H1 (cell line): ENCODE data around the gene SEPTIN5. TPM values are rescaled to one million over a fixed set of nuclear protein-coding genes. Genes with fewer than 3 reads are reported as not detected.
A peak's percentile ranks its signal among the peaks of the same experiment; 100 is the strongest.

Experiments
- CTCF ChIA-PET: fragments of 300-600 bp; sonication (Branson Sonifier 250); formaldehyde crosslinking; loops from one replicate; lab custom pipeline; 2021; ENCODE audit not compliant: partially characterized antibody; lab: Charles Lee
- POLR2A ChIA-PET: fragments of 300-600 bp; sonication (Branson Sonifier 250); formaldehyde crosslinking; loops from one replicate; lab custom pipeline; 2021; ENCODE audit warnings: inconsistent platforms; ENCODE audit not compliant: partially characterized antibody; lab: Charles Lee
- DNase-seq, 2 experiments: peaks; one replicate each; pipeline versions ENCODE4 v3.0.0 to v3.0.0-alpha.2; 2010 to 2022; ENCODE audit warnings: low spot score in 2 of 2, low read depth in 1 of 2, mixed read lengths in 1 of 2
- FAIRE-seq: peaks from 2 replicates; lab custom pipeline; 2011; peaks lifted over from hg19 to GRCh38; lab: Jason Lieb, UNC
- H2AFZ ChIP-seq: 2 replicates; pipeline ENCODE4 v1.8.1; 2012; ENCODE audit warnings: low read length, inconsistent platforms
- H2AK5ac ChIP-seq: 2 replicates; pipeline ENCODE4 v1.6.1; 2013; ENCODE audit warnings: low read depth, low read length
- H2BK120ac ChIP-seq: replicated peaks from 2 replicates; pipeline ENCODE3; 2013; ENCODE audit warnings: low read depth, low read length, inconsistent platforms
- H2BK12ac ChIP-seq: 2 replicates; pipeline ENCODE4 v1.6.1; 2013; ENCODE audit warnings: low read depth, low read length
- H2BK15ac ChIP-seq: 2 replicates; pipeline ENCODE4 v1.6.1; 2013; ENCODE audit warnings: low read length
- H2BK20ac ChIP-seq: 2 replicates; pipeline ENCODE4 v1.6.1; 2013; ENCODE audit warnings: low read length
- H2BK5ac ChIP-seq: 2 replicates; pipeline ENCODE4 v1.6.1; 2013; ENCODE audit warnings: low read depth, low read length
- H3K14ac ChIP-seq: 2 replicates; pipeline ENCODE4 v1.6.1; 2013; ENCODE audit warnings: inconsistent platforms; ENCODE audit not compliant: insufficient read length
- H3K18ac ChIP-seq: 2 replicates; pipeline ENCODE4 v1.6.1; 2013; ENCODE audit warnings: low read length; ENCODE audit errors: extremely low read depth
- H3K23ac ChIP-seq: 2 replicates; pipeline ENCODE4 v1.6.1; 2013; ENCODE audit warnings: inconsistent platforms; ENCODE audit not compliant: insufficient read length
- H3K23me2 ChIP-seq: 2 replicates; pipeline ENCODE4 v1.6.1; 2013; ENCODE audit warnings: low read depth, low read length
- H3K27ac ChIP-seq: 2 replicates; pipeline ENCODE4 v1.6.1; 2011; ENCODE audit warnings: low read depth, low read length, inconsistent platforms
- H3K27me3 ChIP-seq, 4 experiments: replicated peaks in 1 of 4; 1 replicate in 1 of 4; 2 replicates in 3 of 4; pipeline versions ENCODE4 v1.6.1 to v1.8.1; 2011 to 2013; ENCODE audit warnings: low read length in 3 of 4, mild to moderate bottlenecking in 3 of 4, inconsistent platforms in 2 of 4, mixed read lengths in 2 of 4, moderate library complexity in 1 of 4; ENCODE audit not compliant: control insufficient read depth in 3 of 4, insufficient read depth in 3 of 4; ENCODE audit errors: extremely low read depth in 1 of 4
- H3K36me3 ChIP-seq, 4 experiments: 2 replicates each; pipeline versions ENCODE4 v1.6.1 to v1.8.1; 2011 to 2013; ENCODE audit warnings: mild to moderate bottlenecking in 4 of 4, low read length in 3 of 4, moderate library complexity in 2 of 4, control low read depth in 1 of 4, inconsistent platforms in 1 of 4; ENCODE audit not compliant: insufficient read depth in 4 of 4, control insufficient read depth in 2 of 4
- H3K4ac ChIP-seq: replicated peaks from 2 replicates; pipeline ENCODE3; 2013; ENCODE audit warnings: low read length, low read depth, mixed read lengths, inconsistent platforms; ENCODE audit not compliant: insufficient read length
- H3K4me1 ChIP-seq, 4 experiments: replicated peaks in 1 of 4; 1 replicate in 1 of 4; 2 replicates in 3 of 4; pipeline versions ENCODE4 v1.6.1 to v1.8.1; 2011 to 2013; ENCODE audit warnings: low read length in 3 of 4, inconsistent platforms in 2 of 4, mixed read lengths in 1 of 4; ENCODE audit not compliant: insufficient read depth in 4 of 4, control insufficient read depth in 3 of 4
- H3K4me2 ChIP-seq, 2 experiments: 2 replicates each; pipeline versions ENCODE4 v1.6.1 to v1.8.1; 2011 to 2013; ENCODE audit warnings: low read depth in 2 of 2, low read length in 2 of 2, control low read depth in 1 of 2, inconsistent platforms in 1 of 2, mild to moderate bottlenecking in 1 of 2; ENCODE audit not compliant: insufficient read depth in 1 of 2
- H3K4me3 ChIP-seq, 4 experiments: fragments of 200-600, 300-600 bp in 1 of 4; sonication (generic), shearing (Covaris generic), sonication (Bioruptor Twin) in 1 of 4; 2 replicates each; pipeline versions ENCODE4 v1.5.1 to v1.8.1; 2011 to 2016; ENCODE audit warnings: low read length in 4 of 4, low read depth in 3 of 4, control low read depth in 2 of 4, inconsistent platforms in 2 of 4, mild to moderate bottlenecking in 2 of 4, mixed read lengths in 1 of 4, moderate library complexity in 1 of 4; ENCODE audit not compliant: insufficient read depth in 2 of 4; ENCODE audit errors: extremely low read depth in 1 of 4
- H3K56ac ChIP-seq: replicated peaks from 2 replicates; pipeline ENCODE3; 2013; ENCODE audit warnings: low read depth, mild to moderate bottlenecking, mixed read lengths, low read length, inconsistent platforms; ENCODE audit not compliant: insufficient read length
- H3K79me1 ChIP-seq: 2 replicates; pipeline ENCODE4 v1.6.1; 2013; ENCODE audit warnings: low read depth, low read length, control low read depth
- H3K79me2 ChIP-seq, 2 experiments: 2 replicates each; pipeline versions ENCODE4 v1.6.1 to v1.8.1; 2012 to 2013; ENCODE audit warnings: low read length in 2 of 2, mild to moderate bottlenecking in 2 of 2, inconsistent platforms in 1 of 2; ENCODE audit not compliant: insufficient read depth in 2 of 2, control insufficient read depth in 1 of 2
- H3K9ac ChIP-seq, 4 experiments: replicated peaks in 1 of 4; 1 replicate in 1 of 4; 2 replicates in 3 of 4; pipeline versions ENCODE4 v1.6.1 to v1.8.1; 2011 to 2013; ENCODE audit warnings: low read depth in 3 of 4, low read length in 3 of 4, control low read depth in 2 of 4, mild to moderate bottlenecking in 2 of 4, moderate library complexity in 2 of 4, inconsistent platforms in 1 of 4; ENCODE audit errors: extremely low read depth in 1 of 4
- H3K9me3 ChIP-seq, 2 experiments: 2 replicates each; pipeline versions ENCODE4 v1.6.1 to v1.8.1; 2012 to 2013; ENCODE audit warnings: mild to moderate bottlenecking in 2 of 2, moderate library complexity in 2 of 2, control low read depth in 1 of 2, inconsistent platforms in 1 of 2, low read depth in 1 of 2, low read length in 1 of 2, mixed read lengths in 1 of 2; ENCODE audit not compliant: insufficient read depth in 2 of 2
- H4K20me1 ChIP-seq, 2 experiments: replicated peaks in 1 of 2; 2 replicates each; pipeline versions ENCODE3 to v1.8.1; 2011 to 2013; ENCODE audit warnings: inconsistent platforms in 2 of 2, low read length in 2 of 2, mild to moderate bottlenecking in 1 of 2; ENCODE audit not compliant: insufficient read depth in 2 of 2, control insufficient read depth in 1 of 2
- H4K5ac ChIP-seq: 2 replicates; pipeline ENCODE4 v1.6.1; 2013; ENCODE audit warnings: low read length, low read depth, mixed read lengths, inconsistent platforms; ENCODE audit not compliant: insufficient read length
- H4K8ac ChIP-seq: 2 replicates; pipeline ENCODE4 v1.8.0; 2013; ENCODE audit warnings: mild to moderate bottlenecking, moderate library complexity, low read length, inconsistent platforms; ENCODE audit not compliant: insufficient read depth; ENCODE audit errors: extremely low read depth
- H4K91ac ChIP-seq: replicated peaks from 2 replicates; pipeline ENCODE3; 2013; ENCODE audit warnings: low read length, mixed read lengths, inconsistent platforms; ENCODE audit not compliant: insufficient read length
- CBX5 ChIP-seq: fragments of 300-800, 300-1000 bp; sonication (generic); IDR thresholded peaks from 2 replicates; pipeline ENCODE4 v1.7.1; 2016; ENCODE audit warnings: antibody characterized with exemption, low read length, low read depth
- CBX8 ChIP-seq: fragments of 300-800, 300-1000 bp; sonication (generic); IDR thresholded peaks from 2 replicates; pipeline ENCODE4 v1.7.1; 2016; ENCODE audit warnings: low read depth, low read length, borderline replicate concordance
- CHD1 ChIP-seq: IDR thresholded peaks from 2 replicates; pipeline ENCODE4 v1.6.1; 2012; ENCODE audit warnings: low read depth, low read length, improper control_type of control experiment
- MAFK ChIP-seq: IDR thresholded peaks from 2 replicates; pipeline ENCODE4 v1.6.1; 2012; ENCODE audit warnings: low read depth, mild to moderate bottlenecking, improper control_type of control experiment, low read length
- MAX ChIP-seq: IDR thresholded peaks from 2 replicates; pipeline ENCODE4 v1.6.1; 2012; ENCODE audit warnings: inconsistent platforms
- SAP30 ChIP-seq: fragments of 300-600 bp; sonication (generic); IDR thresholded peaks from 2 replicates; pipeline ENCODE4 v1.7.1; 2012; ENCODE audit warnings: low read length, moderate library complexity, mild to moderate bottlenecking, inconsistent platforms; ENCODE audit not compliant: insufficient read depth, insufficient replicate concordance
- SIN3A ChIP-seq, 2 experiments: IDR thresholded peaks in 1 of 2; conservative IDR thresholded peaks in 1 of 2; 2 replicates each; pipeline ENCODE4 v1.6.1; 2011 to 2012; ENCODE audit warnings: low read length in 2 of 2, improper control_type of control experiment in 1 of 2, low read depth in 1 of 2, mild to moderate bottlenecking in 1 of 2
- SIX5 ChIP-seq: IDR thresholded peaks from 2 replicates; pipeline ENCODE4 v1.6.1; 2011; ENCODE audit warnings: mild to moderate bottlenecking, low read depth, low read length
- SP1 ChIP-seq: IDR thresholded peaks from 2 replicates; pipeline ENCODE4 v1.6.1; 2011; ENCODE audit warnings: low read depth, low read length
- SUZ12 ChIP-seq: fragments of 200-600 bp; sonication (generic); IDR thresholded peaks from 2 replicates; pipeline ENCODE4 v1.6.1; 2012; ENCODE audit warnings: mild to moderate bottlenecking, inconsistent platforms, low read length, moderate library complexity, mixed read lengths
- TEAD4 ChIP-seq: IDR thresholded peaks from 2 replicates; pipeline ENCODE4 v1.6.1; 2012; ENCODE audit warnings: low read depth, low read length, inconsistent platforms, mixed read lengths
- YY1 ChIP-seq: IDR thresholded peaks from 2 replicates; pipeline ENCODE4 v1.6.1; 2011; ENCODE audit warnings: low read depth, mild to moderate bottlenecking, low read length
- WGBS, 2 experiments: shearing (Covaris generic) in 1 of 2; methylation state at CpG; one replicate each; pipeline versions ENCODE4 v1.1.6 to v1.1.7; 2013 to 2015; ENCODE audit warnings: low lambda C conversion rate in 2 of 2, mixed read lengths in 2 of 2, inconsistent platforms in 1 of 2, low coverage in 1 of 2, missing lambda C conversion rate in 1 of 2; ENCODE audit not compliant: insufficient replicate concordance in 2 of 2, insufficient coverage in 1 of 2, insufficient read length in 1 of 2; ENCODE audit errors: extremely low coverage in 1 of 2, missing lambda C conversion rate in 1 of 2; 5-methylcytosine and 5-hydroxymethylcytosine counted together
- polyA plus RNA-seq, 7 experiments: library from polyadenylated mRNA; depleted of rRNA in 3 of 7; stranded (reverse) in 5 of 7; unstranded in 2 of 7; fragments of >200 nt in 5 of 7; fragments of 200-250 nt in 2 of 7; gene quantifications; 1 replicate in 5 of 7; 2 replicates in 1 of 7; 4 replicates in 1 of 7; pipeline versions ENCODE4 v1.2.1 to v1.2.3, GENCODE V29; 2011 to 2013; ENCODE audit warnings: missing spikeins in 2 of 7, mixed read lengths in 2 of 7
- total RNA-seq: library from RNA; stranded (reverse); fragmentation: NEBNext Ultra II Directional; extraction: Animal tissue kit (Norgen Biotek cat#: 25700); gene quantifications from 2 replicates; pipeline ENCODE4 v1.2.1, GENCODE V29; 2021

SEPTIN5 gene
- total and polyA plus RNA-seq, 2 of the 8 experiments (the other 6 are each of a cell fraction or from before 2014, with no cell fraction given): 6.0 to 8.6 TPM

GRCh38 chr22:19687561-19688300 is 26.6 kb upstream of the SEPTIN5 start:
- WGBS, 2 experiments: 83% methylated on average over 21 of the region's 22 CpGs; no CpG with 5 or more reads in 1 of the 2 experiments
- H2BK15ac ChIP-seq: no peak overlapping the region
- TF ChIP-seq MAFK: no peak
- no peak for TF ChIP-seq SAP30
- TF ChIP-seq SIX5: no peak
- no peak for TF ChIP-seq TEAD4
- TF ChIP-seq MAX: no peak
- no peak for TF ChIP-seq CBX5
- no peak for TF ChIP-seq CBX8
- TF ChIP-seq SIN3A (conservative IDR thresholded peaks at IDR 0.05 in 1 of 2, IDR thresholded peaks at IDR 0.05 in 1 of 2; ENCODE audit: low read depth in 1 of 2, low read length in 2 of 2): no peak
- TF ChIP-seq SUZ12: no peak
- TF ChIP-seq YY1: no peak
- TF ChIP-seq CHD1: no peak
- TF ChIP-seq SP1: no peak

More at GRCh38 chr22:19687561-19688300, 26.6 kb upstream of the SEPTIN5 start:
- Histone ChIP-seq H2BK5ac (peak overlapping the region; percentile 44; the same call in 1 of the 2 replicates), H3K23ac (no peak overlapping the region), H4K91ac (no peak overlapping the region), H3K18ac (no peak overlapping the region), H4K8ac (0 out of 2 replicates have a peak overlapping the region, but pooled peaks have one; percentile 35), H3K14ac (no peak overlapping the region), H3K79me2 (no peaks in the 10 kb centered on the region), H3K79me1 (no peaks in the 10 kb centered on the region), H3K9me3 (no peaks in the 10 kb centered on the region), H2BK120ac (no peak overlapping the region), H3K4me2 (no peak overlapping the region), H3K23me2 (no peaks in the 10 kb centered on the region), H3K9ac (no peak overlapping the region), H3K4me3 (no peak overlapping the region), H3K4ac (peak overlapping the region; percentile 78), H3K56ac (no peak overlapping the region), H3K27ac (no peak overlapping the region), H2BK20ac (no peak overlapping the region; the same call in 1 of the 2 replicates), H3K27me3 (no peaks in the 10 kb centered on the region), H2BK12ac (peak overlapping the region; percentile 60; the same call in 1 of the 2 replicates), H2AK5ac (no peak overlapping the region), H4K5ac (no peak overlapping the region), H4K20me1 (no peaks in the 10 kb centered on the region), H3K4me1 (peaks cover 0 to 11% (median 5%) of the 10 kb centered on the region in 4 experiments; a peak in 6 of 7 replicates), H3K36me3 (no peaks in the 10 kb centered on the region), H2AFZ (no peak overlapping the region)
- POLR2A ChIA-PET: interaction anchor here (1.1 to 1.3 kb wide), 2 partner anchors 22 to 45 kb away, joined by 3 to 4 read pairs; no protein-coding TSS in a partner anchor
- FAIRE-seq: no peak
- CTCF ChIA-PET: interaction anchor here (0.6 to 6.5 kb wide), 9 partner anchors 8 to 58 kb away, joined by 3 to 76 read pairs (median 4); no protein-coding TSS in a partner anchor
- DNase-seq: no peak
